Stimulated activated CD4-positive, alpha-beta T cell treated with anti-CD3 and anti-CD28 coated beads, Interleukin-15, amount 100 ng/mL, for 48 hours (primary cell): ENCODE data around the gene AQP12A.

Experiments
- DNase-seq, 2 donors: peaks; one replicate each; pipeline ENCODE4 v3.0.0-alpha.2; 2020; ENCODE audit warnings: low read depth in 2 of 2

AQP12A gene

GRCh38 chr2:240722376-240722775 lies 30.7 kb downstream of the AQP12A start:
- no peak for DNase-seq

GRCh38 chr2:240722796-240723735 lies 31.4 kb downstream of the AQP12A start:
- no peak for DNase-seq

- DNase-seq, result no peak
These were observed 32.2 kb downstream of the AQP12A start for GRCh38 chr2:240723851-240724250.

- DNase-seq, result no peak
These were observed 32.8 kb downstream of the AQP12A start for GRCh38 chr2:240724431-240724830.

GRCh38 chr2:240725266-240725665 lies 33.6 kb downstream of the AQP12A start:
- DNase-seq, result no peak

- no peak for DNase-seq
These were observed 34.0 kb downstream of the AQP12A start for GRCh38 chr2:240725671-240726070.

GRCh38 chr2:240726876-240727275 lies 35.2 kb downstream of the AQP12A start:
- DNase-seq, result no peak

GRCh38 chr2:240727439-240727838 lies 35.8 kb downstream of the AQP12A start:
- DNase-seq, result no peak

- no peak for DNase-seq
These were observed 36.2 kb downstream of the AQP12A start for GRCh38 chr2:240727913-240728312.

GRCh38 chr2:240728361-240728760 lies 36.7 kb downstream of the AQP12A start:
- DNase-seq, result no peak

GRCh38 chr2:240728827-240729226 lies 37.2 kb downstream of the AQP12A start:
- DNase-seq, result no peak

- no peak for DNase-seq
These were observed 39.0 kb downstream of the AQP12A start for GRCh38 chr2:240730501-240731177.

- DNase-seq, result no peak
These were observed 39.5 kb downstream of the AQP12A start for GRCh38 chr2:240731178-240731545.

GRCh38 chr2:240732184-240732583 lies 40.5 kb downstream of the AQP12A start:
- DNase-seq, result no peak

GRCh38 chr2:240732911-240733622 lies 41.4 kb downstream of the AQP12A start:
- DNase-seq, result no peak

GRCh38 chr2:240733803-240734495 lies 42.3 kb downstream of the AQP12A start:
- DNase-seq, result no peak

- DNase-seq, result no peak
These were observed 43.1 kb downstream of the AQP12A start for GRCh38 chr2:240734756-240735155.

- no peak for DNase-seq
These were observed 43.8 kb downstream of the AQP12A start for GRCh38 chr2:240735476-240735875.

- DNase-seq, result no peak
These were observed 44.9 kb downstream of the AQP12A start for GRCh38 chr2:240736281-240737250.

- no peak for DNase-seq
These were observed 45.8 kb downstream of the AQP12A start for GRCh38 chr2:240737512-240737911.

GRCh38 chr2:240737958-240738357 lies 46.3 kb downstream of the AQP12A start:
- no peak for DNase-seq
